ENCODE results near the gene VSIR. TPM values are rescaled to one million over a fixed set of nuclear protein-coding genes. Genes with fewer than 3 reads are reported as not detected.

VSIR gene
- total RNA-seq, 2 experiments from 2014 or later, result 78.2 to 104 TPM

DNA sequence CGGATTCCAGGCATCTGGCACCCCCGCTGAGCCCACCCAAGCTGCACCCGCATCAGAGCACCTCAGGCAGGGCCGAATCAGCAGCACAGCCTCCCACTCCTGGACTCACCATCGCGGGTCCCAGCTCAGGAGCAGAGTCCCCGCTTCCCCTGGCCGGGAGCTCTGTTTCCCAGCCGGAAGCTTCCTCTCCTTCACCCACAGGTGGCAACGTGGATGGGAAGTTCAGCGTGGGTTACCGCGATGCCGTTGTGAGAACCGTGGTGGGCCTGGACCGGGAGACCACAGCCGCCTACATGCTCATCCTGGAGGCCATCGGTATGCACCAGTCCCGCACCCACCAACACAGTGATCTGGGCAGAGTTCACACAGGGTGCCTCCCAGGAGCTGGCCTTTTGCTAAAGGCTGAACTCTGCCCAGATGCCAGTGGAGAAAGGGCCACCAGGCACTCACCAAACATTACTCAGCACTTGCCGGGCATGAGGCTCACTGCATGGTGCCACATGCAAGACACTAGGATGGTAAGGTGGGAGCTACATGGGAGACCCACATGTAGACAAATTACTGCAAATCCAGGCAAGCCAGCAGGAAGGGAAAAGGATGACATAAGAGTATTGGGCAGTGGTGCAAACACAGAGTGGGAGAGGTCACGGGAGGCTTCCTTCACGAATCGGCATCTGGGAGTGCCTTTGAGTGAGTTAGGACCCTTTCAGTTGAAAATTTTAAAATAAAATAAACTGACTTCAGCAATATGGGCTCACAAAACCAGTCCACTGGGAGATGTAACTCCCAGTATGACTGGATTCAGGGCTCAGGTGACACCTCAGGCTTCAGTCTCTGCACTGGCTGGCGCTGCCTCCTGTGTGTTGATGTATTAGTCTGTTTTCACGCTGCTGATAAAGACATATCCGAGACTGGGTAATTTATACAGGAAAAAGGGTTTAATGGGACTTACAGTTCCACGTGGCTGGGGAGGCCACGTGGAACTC lies 64.1 kb downstream of the VSIR start:
- H3K27ac Mint-ChIP-seq, result no peak overlapping the region
- H3K36me3 Mint-ChIP-seq (ENCODE audit: low read depth), result no peaks in the 10 kb centered on the region
- no peak for DNase-seq
- intact Hi-C loops (cut with DNase I, micrococcal nuclease), result loop anchor here (1.0 to 5.0 kb wide), 7 partner anchors 103 to 397 kb away; partner anchors contain the start of gene CDH23 (in 1 of the 2)
- no peak for ATAC-seq
- H3K9me3 Mint-ChIP-seq (ENCODE audit: low read depth), result no peaks in the 10 kb centered on the region
- no peaks in the 10 kb centered on the region for H3K27me3 Mint-ChIP-seq
- no peak overlapping the region for H3K4me3 Mint-ChIP-seq
- H3K4me1 Mint-ChIP-seq, result peaks cover 38% of the 10 kb centered on the region
- ChIA-PET POLR2A (no interaction called here), CTCF (interaction anchor here (0.7 to 4.9 kb wide), 30 partner anchors 8 to 613 kb away, joined by 3 to 63 read pairs (median 6); partner anchors contain the start of gene VSIR)

- intact Hi-C loops (cut with DNase I, micrococcal nuclease), result loop anchor here (1.0 to 5.0 kb wide), 7 partner anchors 104 to 396 kb away; partner anchors contain the start of gene CDH23 (in 1 of the 2)
- ChIA-PET CTCF (interaction anchor here (0.5 to 4.9 kb wide), 45 partner anchors 9 to 772 kb away, joined by 3 to 63 read pairs (median 4); partner anchors contain the start of genes CDH23 and VSIR), POLR2A (no interaction called here)
- DNase-seq, result peak; percentile 83
- Mint-ChIP-seq H3K9me3 (ENCODE audit: low read depth) (no peaks in the 10 kb centered on the region), H3K27ac (no peak overlapping the region), H3K4me1 (peaks cover 30% of the 10 kb centered on the region), H3K36me3 (ENCODE audit: low read depth) (no peaks in the 10 kb centered on the region), H3K4me3 (no peak overlapping the region), H3K27me3 (no peaks in the 10 kb centered on the region)
- peak; percentile 77 for ATAC-seq
These were observed 65.0 kb downstream of the VSIR start for GRCh38 chr10:71708301-71708703.

DNA sequence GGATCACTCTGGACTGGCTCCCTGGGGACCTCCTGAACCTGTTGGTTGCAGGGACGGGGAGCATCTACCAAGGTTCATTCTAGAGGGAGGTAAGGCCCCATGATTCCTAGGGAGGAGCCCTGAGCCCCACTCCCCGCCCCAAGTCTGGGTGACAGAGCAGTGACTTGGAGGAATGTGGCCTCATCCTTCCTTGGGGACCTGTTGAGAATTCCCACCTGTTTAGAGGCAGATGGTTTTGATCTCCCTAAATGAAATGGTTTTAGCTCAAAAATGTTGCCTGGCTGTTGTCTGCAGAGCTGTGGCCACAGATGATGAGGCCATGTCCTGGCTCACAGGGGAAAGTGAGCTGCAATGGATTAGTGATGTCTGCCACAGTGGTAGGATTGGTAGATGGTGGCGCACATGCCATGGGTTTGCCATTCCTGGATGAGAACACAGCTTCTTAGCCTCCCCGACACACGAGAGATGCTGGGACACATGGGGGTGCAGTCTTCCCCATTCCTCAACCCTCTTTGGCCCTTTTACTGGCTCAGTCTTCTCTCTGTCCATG lies 66.0 kb downstream of the VSIR start:
- no peaks in the 10 kb centered on the region for H3K9me3 Mint-ChIP-seq (ENCODE audit: low read depth)
- POLR2A ChIA-PET, result interaction anchor here (0.7 kb wide), 1 partner anchor 102 kb away, joined by 3 read pairs; no protein-coding TSS in a partner anchor
- intact Hi-C loops (cut with DNase I, micrococcal nuclease), result loop anchor here in 1 of 2 experiments (5.0 kb wide), 3 partner anchors 105 to 395 kb away; no protein-coding TSS in a partner anchor
- H3K4me1 Mint-ChIP-seq, result peaks cover 20% of the 10 kb centered on the region
- H3K4me3 Mint-ChIP-seq, result no peak overlapping the region
- no peaks in the 10 kb centered on the region for H3K27me3 Mint-ChIP-seq
- no peaks in the 10 kb centered on the region for H3K36me3 Mint-ChIP-seq (ENCODE audit: low read depth)
- ATAC-seq (no peak), DNase-seq (no peak)
- no peak overlapping the region for H3K27ac Mint-ChIP-seq
- CTCF ChIA-PET, result interaction anchor here (0.7 to 4.9 kb wide), 21 partner anchors 9 to 329 kb away, joined by 3 to 63 read pairs (median 4); partner anchors contain the start of gene VSIR

- ChIA-PET POLR2A (interaction anchor here (1.1 kb wide), 1 partner anchor 63 kb away, joined by 4 read pairs; no protein-coding TSS in a partner anchor), CTCF (interaction anchor here (0.7 to 4.9 kb wide), 13 partner anchors 9 to 390 kb away, joined by 3 to 63 read pairs (median 4); partner anchors contain the start of gene VSIR)
- intact Hi-C loops (cut with DNase I, micrococcal nuclease), result loop anchor here in 1 of 2 experiments (5.0 kb wide), 3 partner anchors 106 to 394 kb away; no protein-coding TSS in a partner anchor
- Mint-ChIP-seq H3K36me3 (ENCODE audit: low read depth) (no peaks in the 10 kb centered on the region), H3K27ac (no peak overlapping the region), H3K9me3 (ENCODE audit: low read depth) (no peaks in the 10 kb centered on the region), H3K27me3 (no peaks in the 10 kb centered on the region), H3K4me3 (no peak overlapping the region), H3K4me1 (peaks cover 15% of the 10 kb centered on the region)
- ATAC-seq, result no peak
- no peak for DNase-seq
These were observed 66.9 kb downstream of the VSIR start for GRCh38 chr10:71706216-71707121.

DNA sequence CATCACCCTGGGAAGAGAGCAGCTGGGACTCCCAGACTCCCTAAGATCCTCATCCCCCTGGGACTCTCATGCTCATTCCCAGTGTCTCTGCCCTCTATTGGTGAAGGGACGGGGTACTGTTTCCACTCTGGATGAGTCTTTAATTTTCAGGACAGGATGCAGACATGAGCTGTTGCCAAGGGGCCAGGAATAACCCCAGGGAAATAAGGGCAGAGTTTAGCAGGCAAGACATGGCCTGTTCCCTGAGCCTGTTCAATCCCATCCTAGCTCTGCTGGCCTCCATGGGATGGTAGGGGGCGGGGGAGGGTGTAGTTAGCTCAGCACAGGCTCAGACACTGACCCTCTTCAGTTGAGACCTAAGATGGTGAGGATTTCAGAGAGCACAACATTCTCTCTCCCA lies 67.7 kb downstream of the VSIR start:
- ChIA-PET POLR2A (interaction anchor here (1.1 kb wide), 1 partner anchor 64 kb away, joined by 4 read pairs; no protein-coding TSS in a partner anchor), CTCF (interaction anchor here (0.7 to 4.9 kb wide), 11 partner anchors 8 to 389 kb away, joined by 3 to 63 read pairs (median 3); partner anchors contain the start of gene VSIR)
- Mint-ChIP-seq H3K4me1 (peaks cover 15% of the 10 kb centered on the region), H3K4me3 (no peak overlapping the region), H3K27me3 (no peaks in the 10 kb centered on the region), H3K36me3 (ENCODE audit: low read depth) (no peaks in the 10 kb centered on the region), H3K9me3 (ENCODE audit: low read depth) (no peaks in the 10 kb centered on the region), H3K27ac (no peak overlapping the region)
- intact Hi-C loops (cut with DNase I, micrococcal nuclease), result loop anchor here in 1 of 2 experiments (5.0 kb wide), 3 partner anchors 107 to 393 kb away; no protein-coding TSS in a partner anchor
- ATAC-seq (no peak), DNase-seq (no peak)

DNA sequence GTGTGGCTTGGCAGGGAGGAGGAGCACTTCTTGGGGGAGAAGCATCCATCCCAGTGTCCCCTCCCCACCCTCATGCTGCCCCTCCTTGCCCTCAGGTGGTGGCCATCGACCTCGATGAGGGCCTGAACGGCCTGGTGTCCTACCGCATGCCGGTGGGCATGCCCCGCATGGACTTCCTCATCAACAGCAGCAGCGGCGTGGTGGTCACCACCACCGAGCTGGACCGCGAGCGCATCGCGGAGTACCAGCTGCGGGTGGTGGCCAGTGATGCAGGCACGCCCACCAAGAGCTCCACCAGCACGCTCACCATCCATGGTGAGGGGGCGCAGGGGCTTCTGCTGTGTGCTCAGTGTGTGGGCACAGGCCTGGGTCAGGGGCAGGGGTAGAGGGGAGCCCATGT lies 68.5 kb downstream of the VSIR start:
- no peak overlapping the region for H3K4me3 Mint-ChIP-seq
- DNase-seq, result no peak
- no peaks in the 10 kb centered on the region for H3K9me3 Mint-ChIP-seq (ENCODE audit: low read depth)
- ChIA-PET POLR2A (interaction anchor here (0.6 kb wide), 1 partner anchor 78 kb away, joined by 3 read pairs; no protein-coding TSS in a partner anchor), CTCF (interaction anchor here (0.7 to 4.9 kb wide), 7 partner anchors 7 to 283 kb away, joined by 3 to 63 read pairs (median 3); no protein-coding TSS in a partner anchor)
- no peak for ATAC-seq
- no peak overlapping the region for H3K27ac Mint-ChIP-seq
- intact Hi-C loops (cut with DNase I, micrococcal nuclease), result loop anchor here in 1 of 2 experiments (5.0 kb wide), 3 partner anchors 107 to 393 kb away; no protein-coding TSS in a partner anchor
- peaks cover 13% of the 10 kb centered on the region for H3K4me1 Mint-ChIP-seq
- H3K27me3 Mint-ChIP-seq, result no peaks in the 10 kb centered on the region
- H3K36me3 Mint-ChIP-seq (ENCODE audit: low read depth), result no peaks in the 10 kb centered on the region

DNA sequence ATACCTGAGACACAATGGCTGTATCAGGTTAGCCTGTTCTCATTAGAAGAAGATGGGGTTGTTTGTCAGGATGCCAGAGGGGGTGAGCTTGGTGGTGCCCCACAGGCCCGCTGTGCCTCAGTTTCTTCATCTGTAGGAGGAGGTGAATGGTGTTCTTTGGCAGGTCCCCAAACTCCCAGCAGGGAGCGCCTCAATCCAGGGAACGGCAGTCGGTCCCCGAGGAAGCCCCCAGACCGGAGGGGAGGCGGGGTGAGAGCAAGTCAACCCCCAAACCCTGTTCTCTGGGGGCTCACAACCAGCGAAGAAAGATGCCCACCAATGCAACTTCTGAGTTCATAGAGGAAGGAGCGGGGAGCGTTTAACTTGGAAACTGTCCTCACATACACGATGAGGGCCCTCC lies 69.7 kb downstream of the VSIR start:
- Mint-ChIP-seq H3K4me3 (no peak overlapping the region), H3K4me1 (peaks cover 17% of the 10 kb centered on the region), H3K27me3 (no peaks in the 10 kb centered on the region), H3K9me3 (ENCODE audit: low read depth) (no peaks in the 10 kb centered on the region), H3K27ac (no peak overlapping the region), H3K36me3 (ENCODE audit: low read depth) (no peaks in the 10 kb centered on the region)
- ChIA-PET POLR2A (no interaction called here), CTCF (no interaction called here)
- DNase-seq (no peak), ATAC-seq (no peak)
- intact Hi-C loops (cut with DNase I, micrococcal nuclease), result no loop called here

GRCh38 chr10:71701496-71702132 lies 71.7 kb downstream of the VSIR start:
- Mint-ChIP-seq H3K27me3 (no peaks in the 10 kb centered on the region), H3K4me1 (peaks cover 20% of the 10 kb centered on the region), H3K27ac (no peak overlapping the region), H3K9me3 (ENCODE audit: low read depth) (no peaks in the 10 kb centered on the region), H3K4me3 (no peak overlapping the region), H3K36me3 (ENCODE audit: low read depth) (no peaks in the 10 kb centered on the region)
- intact Hi-C loops (cut with DNase I, micrococcal nuclease), result no loop called here
- ChIA-PET CTCF (interaction anchor here (0.7 to 1.0 kb wide), 2 partner anchors 22 to 325 kb away, joined by 3 read pairs; no protein-coding TSS in a partner anchor), POLR2A (no interaction called here)
- DNase-seq, result no peak
- ATAC-seq, result no peak

DNA sequence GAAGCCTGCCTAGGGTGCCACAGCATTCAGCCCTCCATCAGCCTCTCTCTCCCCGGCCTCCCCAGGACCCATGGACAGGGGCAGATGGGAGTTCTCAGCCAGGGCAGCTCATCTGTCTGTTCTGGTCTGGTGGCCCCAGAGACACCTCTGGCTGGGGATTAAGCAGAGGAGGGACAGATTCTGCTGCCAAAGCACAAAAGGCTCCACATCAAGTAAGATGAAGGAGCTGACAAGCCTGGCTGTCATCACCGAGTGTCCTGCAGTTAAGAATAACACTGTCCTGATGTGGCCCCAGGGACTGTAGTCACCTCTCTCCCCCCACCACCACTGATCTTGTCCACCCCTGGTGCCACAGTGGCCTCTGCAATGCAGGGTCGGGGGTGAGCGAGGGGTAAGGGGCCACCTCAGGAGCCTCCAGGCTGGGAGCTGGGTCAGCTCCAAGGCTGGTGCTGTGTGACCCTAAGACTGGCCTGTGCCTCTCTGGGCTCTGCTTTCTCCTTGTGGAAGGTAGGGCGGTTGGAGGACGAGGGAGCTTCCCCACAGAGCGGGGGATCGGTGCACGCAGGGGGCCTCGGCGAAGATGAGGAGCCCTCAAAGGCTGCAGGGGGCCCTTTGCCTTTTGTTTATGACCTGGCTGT lies 72.5 kb downstream of the VSIR start:
- DNase-seq (no peak), ATAC-seq (no peak)
- Mint-ChIP-seq H3K9me3 (ENCODE audit: low read depth) (no peaks in the 10 kb centered on the region), H3K27me3 (no peaks in the 10 kb centered on the region), H3K4me1 (peaks cover 20% of the 10 kb centered on the region), H3K36me3 (ENCODE audit: low read depth) (no peaks in the 10 kb centered on the region), H3K4me3 (no peak overlapping the region), H3K27ac (no peak overlapping the region)
- intact Hi-C loops (cut with DNase I, micrococcal nuclease), result no loop called here
- ChIA-PET POLR2A (no interaction called here), CTCF (interaction anchor here (0.7 to 1.0 kb wide), 2 partner anchors 23 to 326 kb away, joined by 3 read pairs; no protein-coding TSS in a partner anchor)
